Astrocyte (in vitro differentiated cells and primary cell): ENCODE results near the gene ZFYVE28. TPM values are rescaled to one million over a fixed set of nuclear protein-coding genes. Genes with fewer than 3 reads are reported as not detected.

ENCODE experiments used
- DNase-seq: peaks from one replicate; pipeline ENCODE4 v3.0.0-alpha.2; 2010; ENCODE audit warnings: low read depth
- FAIRE-seq: peaks from 2 replicates; lab custom pipeline; 2011; peaks lifted over from hg19 to GRCh38; lab: Jason Lieb, UNC
- H2AFZ ChIP-seq: 2 replicates; pipeline ENCODE4 v1.6.0; 2012; ENCODE audit warnings: low read depth, low read length, inconsistent platforms
- H3K27ac ChIP-seq: 2 replicates; pipeline ENCODE4 v1.5.1; 2011; ENCODE audit warnings: low read depth, low read length, inconsistent platforms
- H3K27me3 ChIP-seq: 2 replicates; pipeline ENCODE4 v1.6.0; 2011; ENCODE audit warnings: low read length, inconsistent platforms; ENCODE audit not compliant: insufficient read depth
- H3K36me3 ChIP-seq: 2 replicates; pipeline ENCODE4 v1.5.1; 2011; ENCODE audit warnings: low read length, inconsistent platforms; ENCODE audit not compliant: insufficient read depth
- H3K4me1 ChIP-seq: 2 replicates; pipeline ENCODE4 v1.5.1; 2011; ENCODE audit warnings: low read length, inconsistent platforms; ENCODE audit not compliant: insufficient read depth
- H3K4me2 ChIP-seq: 2 replicates; pipeline ENCODE4 v1.6.0; 2012; ENCODE audit warnings: low read length, inconsistent platforms
- H3K4me3 ChIP-seq: 2 replicates; pipeline ENCODE4 v1.5.1; 2011; ENCODE audit warnings: low read depth, mild to moderate bottlenecking, low read length, inconsistent platforms; ENCODE audit not compliant: insufficient read depth
- H3K79me2 ChIP-seq: 2 replicates; pipeline ENCODE4 v1.6.0; 2012; ENCODE audit warnings: mild to moderate bottlenecking, low read length, inconsistent platforms; ENCODE audit not compliant: insufficient read depth
- H3K9ac ChIP-seq: 2 replicates; pipeline ENCODE4 v1.6.0; 2012; ENCODE audit warnings: mild to moderate bottlenecking, low read length, inconsistent platforms
- H3K9me3 ChIP-seq: 2 replicates; pipeline ENCODE4 v1.5.1; 2012; ENCODE audit warnings: low read depth, mild to moderate bottlenecking, low read length, inconsistent platforms; ENCODE audit not compliant: insufficient read depth
- H4K20me1 ChIP-seq: 2 replicates; pipeline ENCODE4 v1.6.0; 2012; ENCODE audit warnings: low read length, inconsistent platforms; ENCODE audit not compliant: insufficient read depth
- H3K27ac Mint-ChIP-seq: one replicate; pipeline ENCODE4 v1.8.0; 2021; ENCODE audit warnings: mild to moderate bottlenecking, mixed read lengths; ENCODE audit not compliant: unreplicated experiment
- H3K27me3 Mint-ChIP-seq: one replicate; pipeline ENCODE4 v1.8.0; 2021; ENCODE audit warnings: low read depth, mixed read lengths; ENCODE audit not compliant: unreplicated experiment
- H3K36me3 Mint-ChIP-seq: one replicate; pipeline ENCODE4 v1.8.0; 2021; ENCODE audit warnings: low read depth, mixed read lengths; ENCODE audit not compliant: unreplicated experiment
- H3K4me1 Mint-ChIP-seq: one replicate; pipeline ENCODE4 v1.8.0; 2021; ENCODE audit warnings: low read depth, mixed read lengths; ENCODE audit not compliant: unreplicated experiment
- H3K4me3 Mint-ChIP-seq: one replicate; pipeline ENCODE4 v1.8.0; 2021; ENCODE audit warnings: mild to moderate bottlenecking, moderate library complexity, mixed read lengths; ENCODE audit not compliant: unreplicated experiment
- H3K9me3 Mint-ChIP-seq: one replicate; pipeline ENCODE4 v1.8.0; 2021; ENCODE audit warnings: mild to moderate bottlenecking, mixed read lengths; ENCODE audit not compliant: unreplicated experiment
- EZH2 ChIP-seq: IDR thresholded peaks from 2 replicates; pipeline ENCODE4 v1.6.1; 2012; ENCODE audit warnings: mild to moderate bottlenecking, low read length, inconsistent platforms; ENCODE audit not compliant: insufficient read depth
- total RNA-seq: library from RNA; stranded (reverse); gene quantifications from 2 replicates; pipeline ENCODE4 v1.2.1, GENCODE V29; 2021
- TF ChIP-seq, protein P1 (sequence below): IDR thresholded peaks from 2 replicates; pipeline ENCODE4 v1.5.1; 2011; ENCODE audit warnings: low read depth, mild to moderate bottlenecking, inconsistent platforms, low read length, moderate library complexity; ENCODE audit not compliant: insufficient read depth

The ZFYVE28 gene
- total RNA-seq, 1 donor from 2014 or later, result 0.68 TPM

DNA sequence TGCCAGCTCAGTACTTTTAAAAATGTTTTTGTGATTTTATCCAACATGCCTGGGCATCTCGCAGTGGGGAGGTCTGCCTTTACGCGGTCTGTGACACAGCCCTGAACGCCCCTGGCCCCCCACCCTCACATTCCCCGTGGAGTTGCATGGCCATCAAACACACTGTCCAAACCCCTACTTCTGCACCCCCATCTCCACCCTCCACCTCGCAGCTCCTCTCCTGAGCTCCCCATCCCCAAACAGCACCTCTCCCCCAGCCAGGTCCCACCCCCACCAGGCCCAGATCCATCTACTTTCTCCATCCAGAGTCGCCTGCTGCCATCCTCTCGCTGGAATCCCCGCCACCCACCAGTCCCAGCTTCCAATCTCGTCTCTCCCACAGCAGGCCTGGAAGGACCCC, 9.5 kb downstream of the ZFYVE28 start:
- peaks cover 12% of the 10 kb centered on the region for H3K4me1 Mint-ChIP-seq
- H3K4me3 Mint-ChIP-seq, result no peak overlapping the region
- FAIRE-seq, result no peak
- peaks cover 5% of the 10 kb centered on the region for H4K20me1 ChIP-seq
- no peaks in the 10 kb centered on the region for H3K36me3 ChIP-seq
- no peaks in the 10 kb centered on the region for H3K9me3 Mint-ChIP-seq
- no peak overlapping the region for H3K4me2 ChIP-seq
- H3K9ac ChIP-seq, result no peak overlapping the region
- no peak overlapping the region for H3K27ac ChIP-seq
- H3K79me2 ChIP-seq, result no peaks in the 10 kb centered on the region
- H3K4me3 ChIP-seq, result no peak overlapping the region
- peaks cover 52% of the 10 kb centered on the region for H3K27me3 Mint-ChIP-seq
- peaks cover 18% of the 10 kb centered on the region for H3K4me1 ChIP-seq
- H3K27ac Mint-ChIP-seq, result no peak overlapping the region
- no peak for TF ChIP-seq EZH2
- TF ChIP-seq, protein P1, sequence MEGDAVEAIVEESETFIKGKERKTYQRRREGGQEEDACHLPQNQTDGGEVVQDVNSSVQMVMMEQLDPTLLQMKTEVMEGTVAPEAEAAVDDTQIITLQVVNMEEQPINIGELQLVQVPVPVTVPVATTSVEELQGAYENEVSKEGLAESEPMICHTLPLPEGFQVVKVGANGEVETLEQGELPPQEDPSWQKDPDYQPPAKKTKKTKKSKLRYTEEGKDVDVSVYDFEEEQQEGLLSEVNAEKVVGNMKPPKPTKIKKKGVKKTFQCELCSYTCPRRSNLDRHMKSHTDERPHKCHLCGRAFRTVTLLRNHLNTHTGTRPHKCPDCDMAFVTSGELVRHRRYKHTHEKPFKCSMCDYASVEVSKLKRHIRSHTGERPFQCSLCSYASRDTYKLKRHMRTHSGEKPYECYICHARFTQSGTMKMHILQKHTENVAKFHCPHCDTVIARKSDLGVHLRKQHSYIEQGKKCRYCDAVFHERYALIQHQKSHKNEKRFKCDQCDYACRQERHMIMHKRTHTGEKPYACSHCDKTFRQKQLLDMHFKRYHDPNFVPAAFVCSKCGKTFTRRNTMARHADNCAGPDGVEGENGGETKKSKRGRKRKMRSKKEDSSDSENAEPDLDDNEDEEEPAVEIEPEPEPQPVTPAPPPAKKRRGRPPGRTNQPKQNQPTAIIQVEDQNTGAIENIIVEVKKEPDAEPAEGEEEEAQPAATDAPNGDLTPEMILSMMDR, result no peak
- H3K27me3 ChIP-seq, result peaks cover 19% of the 10 kb centered on the region
- no peak overlapping the region for H2AFZ ChIP-seq
- no peaks in the 10 kb centered on the region for H3K36me3 Mint-ChIP-seq
- no peak for DNase-seq
- H3K9me3 ChIP-seq, result no peaks in the 10 kb centered on the region

DNA sequence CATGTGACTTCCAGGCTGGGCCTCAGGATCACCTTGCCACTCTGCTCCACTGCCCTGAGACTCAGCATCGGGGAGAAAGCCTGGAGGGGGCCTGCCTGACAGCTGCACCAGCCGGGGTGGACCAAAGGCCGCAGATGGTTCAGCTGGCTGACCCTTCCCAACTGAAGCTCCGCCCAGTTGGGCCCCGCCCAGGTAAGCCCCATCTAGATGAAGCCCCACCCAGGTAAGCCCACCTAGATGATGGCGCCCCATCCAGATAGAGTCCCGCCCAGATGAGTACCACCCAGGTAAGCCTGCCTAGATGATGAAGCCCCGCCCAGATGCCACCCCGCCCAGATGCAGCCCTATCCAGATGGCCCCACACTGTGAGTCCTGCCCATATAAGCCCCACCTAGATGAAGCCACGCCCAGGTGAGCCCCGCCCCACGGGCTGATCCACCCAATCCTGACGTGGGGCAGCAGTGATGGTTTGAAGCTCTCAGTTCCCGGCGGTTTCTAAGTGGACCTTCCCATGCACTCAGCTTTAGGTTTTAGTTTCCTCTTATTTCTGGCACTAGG, 10.0 kb downstream of the ZFYVE28 start:
- peaks cover 19% of the 10 kb centered on the region for H3K27me3 ChIP-seq
- H3K9ac ChIP-seq, result no peak overlapping the region
- no peaks in the 10 kb centered on the region for H3K9me3 ChIP-seq
- H3K4me1 ChIP-seq, result peaks cover 13% of the 10 kb centered on the region
- Mint-ChIP-seq H3K9me3 (no peaks in the 10 kb centered on the region), H3K4me3 (no peak overlapping the region), H3K4me1 (peaks cover 10% of the 10 kb centered on the region), H3K27ac (no peak overlapping the region), H3K27me3 (peaks cover 52% of the 10 kb centered on the region), H3K36me3 (no peaks in the 10 kb centered on the region)
- peaks cover 5% of the 10 kb centered on the region for H4K20me1 ChIP-seq
- no peak overlapping the region for H3K4me2 ChIP-seq
- H3K36me3 ChIP-seq, result no peaks in the 10 kb centered on the region
- no peaks in the 10 kb centered on the region for H3K79me2 ChIP-seq
- no peak overlapping the region for H2AFZ ChIP-seq
- H3K27ac ChIP-seq, result no peak overlapping the region
- DNase-seq (no peak), FAIRE-seq (no peak)
- H3K4me3 ChIP-seq, result no peak overlapping the region
- no peak for TF ChIP-seq EZH2
- TF ChIP-seq, protein P1, result no peak

DNA sequence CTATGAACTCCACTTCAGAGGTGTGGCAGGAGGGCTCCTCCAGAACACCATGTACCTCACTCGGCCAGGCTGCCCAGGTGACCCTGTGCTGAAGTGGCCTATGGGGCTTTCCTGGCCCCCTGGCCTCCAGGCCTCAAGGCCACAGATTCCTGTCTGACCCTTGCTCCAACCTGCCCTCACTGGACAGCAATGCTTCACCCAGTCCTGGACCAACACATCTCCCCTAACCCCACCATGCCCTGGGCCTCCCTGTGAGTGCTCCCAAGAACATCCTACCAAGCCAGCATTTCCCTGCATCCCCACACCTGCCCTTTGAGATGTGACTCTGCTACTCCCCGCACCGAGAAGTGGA, 10.5 kb downstream of the ZFYVE28 start:
- no peaks in the 10 kb centered on the region for H3K9me3 ChIP-seq
- no peak overlapping the region for H3K4me2 ChIP-seq
- DNase-seq (no peak), FAIRE-seq (no peak)
- H3K36me3 Mint-ChIP-seq, result no peaks in the 10 kb centered on the region
- H3K27ac ChIP-seq, result no peak overlapping the region
- no peak overlapping the region for H2AFZ ChIP-seq
- H3K27me3 ChIP-seq, result peaks cover 22% of the 10 kb centered on the region
- TF ChIP-seq EZH2, result no peak
- TF ChIP-seq, protein P1, result no peak
- no peak overlapping the region for H3K27ac Mint-ChIP-seq
- no peak overlapping the region for H3K4me3 ChIP-seq
- no peaks in the 10 kb centered on the region for H3K9me3 Mint-ChIP-seq
- H3K4me1 Mint-ChIP-seq, result peaks cover 8% of the 10 kb centered on the region
- H3K4me3 Mint-ChIP-seq, result no peak overlapping the region
- peaks cover 5% of the 10 kb centered on the region for H4K20me1 ChIP-seq
- H3K4me1 ChIP-seq, result peaks cover 8% of the 10 kb centered on the region
- peaks cover 57% of the 10 kb centered on the region for H3K27me3 Mint-ChIP-seq
- H3K36me3 ChIP-seq, result no peaks in the 10 kb centered on the region
- no peaks in the 10 kb centered on the region for H3K79me2 ChIP-seq
- no peak overlapping the region for H3K9ac ChIP-seq
